HepG2 (cell line): ENCODE results near the gene EFHD2. TPM values are rescaled to one million over a fixed set of nuclear protein-coding genes. Genes with fewer than 3 reads are reported as not detected.

Experiments
- CREM ChIP-seq, 2 experiments: sonication (generic) in 1 of 2; formaldehyde crosslinking in 1 of 2; IDR thresholded peaks; 2 replicates each; pipeline versions ENCODE4 v1.4.0 to v1.6.1; 2016 to 2020; ENCODE audit warnings: antibody characterized with exemption in 1 of 2, mild to moderate bottlenecking in 1 of 2, missing genetic modification reagents in 1 of 2
- HNRNPH1 ChIP-seq: fragments of 200-400 bp; formaldehyde crosslinking; optimal IDR thresholded peaks from 2 replicates; pipeline ENCODE3; 2017; ENCODE audit warnings: mild to moderate bottlenecking, low read depth, low read length
- MIER3 ChIP-seq: IDR thresholded peaks from 2 replicates; pipeline ENCODE4 v1.6.1; 2016; ENCODE audit warnings: missing compliant biosample characterization, borderline replicate concordance
- NPAS2 ChIP-seq: sonication (generic); formaldehyde crosslinking; IDR thresholded peaks from 2 replicates; pipeline ENCODE4 v1.8.0; 2022; ENCODE audit warnings: mild to moderate bottlenecking, missing genetic modification reagents, borderline replicate concordance
- SOX5 ChIP-seq: IDR thresholded peaks from 2 replicates; pipeline ENCODE4 v1.6.1; 2016; ENCODE audit warnings: borderline replicate concordance
- ZNF333 ChIP-seq: sonication (generic); formaldehyde crosslinking; IDR thresholded peaks from 2 replicates; pipeline ENCODE4 v1.4.0; 2020; ENCODE audit warnings: mild to moderate bottlenecking, missing genetic modification reagents, borderline replicate concordance
- ZNF670 ChIP-seq: sonication (generic); formaldehyde crosslinking; IDR thresholded peaks from 2 replicates; pipeline ENCODE4 v1.8.0; 2022; ENCODE audit warnings: mild to moderate bottlenecking, missing genetic modification reagents, borderline replicate concordance
- polyA plus RNA-seq, 8 experiments: library from polyadenylated mRNA; depleted of rRNA in 3 of 8; stranded (reverse) in 7 of 8; unstranded in 1 of 8; fragments of >200 nt; fragmentation: Illumina TruSeq in 4 of 8; extraction: Trizol in 4 of 8; gene quantifications; 2 replicates each; pipeline versions ENCODE4 v1.2.1 to v1.2.3, GENCODE V29; 2011 to 2016; ENCODE audit warnings: low read depth in 4 of 8, missing spikeins in 1 of 8, mixed read lengths in 1 of 8; ENCODE audit not compliant: insufficient read depth in 1 of 8
- total RNA-seq, 5 experiments: library from RNA; depleted of rRNA; stranded (reverse); fragments of >200 nt; fragmentation: Illumina TruSeq; extraction: Trizol; gene quantifications; 2 replicates each; pipeline ENCODE4 v1.2.3, GENCODE V29; 2016; ENCODE audit warnings: low read depth in 1 of 5
- TF ChIP-seq, protein P1 (sequence below): sonication (generic); formaldehyde crosslinking; IDR thresholded peaks from 2 replicates; pipeline ENCODE4 v1.9.0; 2021; ENCODE audit warnings: missing genetic modification reagents, borderline replicate concordance
- TF ChIP-seq, protein P2 (sequence below): IDR thresholded peaks from 2 replicates; pipeline ENCODE4 v1.6.1; 2016; ENCODE audit warnings: low read depth, missing genetic modification reagents, missing compliant biosample characterization

Gene EFHD2
- total and polyA plus RNA-seq, 2 of the 13 experiments (the other 11 are each of a cell fraction or from before 2014, with no cell fraction given), result 9.4 to 12.7 TPM

DNA sequence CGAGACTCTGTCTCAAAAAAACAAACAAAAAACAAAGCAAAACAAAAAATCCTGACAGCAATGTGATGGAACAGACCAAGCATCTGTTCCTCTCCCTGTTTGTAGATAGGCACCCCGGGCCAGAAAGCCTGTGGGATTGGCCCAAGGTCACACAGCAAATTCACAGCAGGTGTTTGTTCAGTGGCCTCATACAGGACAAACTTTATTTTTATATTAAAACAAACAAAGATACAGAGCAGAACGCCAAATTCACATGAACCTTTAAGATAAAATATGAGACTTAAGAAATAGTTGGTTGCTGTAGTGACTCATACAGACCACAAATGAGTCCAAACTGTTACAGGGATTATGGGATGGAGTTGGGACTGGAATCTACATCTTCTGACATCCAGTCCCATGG lies 44.6 kb downstream of the EFHD2 start (continued):
- TF ChIP-seq, protein P1, sequence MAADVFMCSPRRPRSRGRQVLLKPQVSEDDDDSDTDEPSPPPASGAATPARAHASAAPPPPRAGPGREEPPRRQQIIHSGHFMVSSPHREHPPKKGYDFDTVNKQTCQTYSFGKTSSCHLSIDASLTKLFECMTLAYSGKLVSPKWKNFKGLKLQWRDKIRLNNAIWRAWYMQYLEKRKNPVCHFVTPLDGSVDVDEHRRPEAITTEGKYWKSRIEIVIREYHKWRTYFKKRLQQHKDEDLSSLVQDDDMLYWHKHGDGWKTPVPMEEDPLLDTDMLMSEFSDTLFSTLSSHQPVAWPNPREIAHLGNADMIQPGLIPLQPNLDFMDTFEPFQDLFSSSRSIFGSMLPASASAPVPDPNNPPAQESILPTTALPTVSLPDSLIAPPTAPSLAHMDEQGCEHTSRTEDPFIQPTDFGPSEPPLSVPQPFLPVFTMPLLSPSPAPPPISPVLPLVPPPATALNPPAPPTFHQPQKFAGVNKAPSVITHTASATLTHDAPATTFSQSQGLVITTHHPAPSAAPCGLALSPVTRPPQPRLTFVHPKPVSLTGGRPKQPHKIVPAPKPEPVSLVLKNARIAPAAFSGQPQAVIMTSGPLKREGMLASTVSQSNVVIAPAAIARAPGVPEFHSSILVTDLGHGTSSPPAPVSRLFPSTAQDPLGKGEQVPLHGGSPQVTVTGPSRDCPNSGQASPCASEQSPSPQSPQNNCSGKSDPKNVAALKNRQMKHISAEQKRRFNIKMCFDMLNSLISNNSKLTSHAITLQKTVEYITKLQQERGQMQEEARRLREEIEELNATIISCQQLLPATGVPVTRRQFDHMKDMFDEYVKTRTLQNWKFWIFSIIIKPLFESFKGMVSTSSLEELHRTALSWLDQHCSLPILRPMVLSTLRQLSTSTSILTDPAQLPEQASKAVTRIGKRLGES (CRISPR knock-in tag), result no peak
- no peak for TF ChIP-seq NPAS2 (CRISPR knock-in tag)
- no peak for TF ChIP-seq ZNF670 (CRISPR knock-in tag)
- no peak for TF ChIP-seq HNRNPH1
- TF ChIP-seq CREM (IDR thresholded peaks at IDR 0.05), result no peak
- no peak for TF ChIP-seq CREM (CRISPR knock-in tag; IDR thresholded peaks at IDR 0.05)
- TF ChIP-seq SOX5 (CRISPR knock-in tag), result no peak
- no peak for TF ChIP-seq MIER3
- TF ChIP-seq, protein P2, sequence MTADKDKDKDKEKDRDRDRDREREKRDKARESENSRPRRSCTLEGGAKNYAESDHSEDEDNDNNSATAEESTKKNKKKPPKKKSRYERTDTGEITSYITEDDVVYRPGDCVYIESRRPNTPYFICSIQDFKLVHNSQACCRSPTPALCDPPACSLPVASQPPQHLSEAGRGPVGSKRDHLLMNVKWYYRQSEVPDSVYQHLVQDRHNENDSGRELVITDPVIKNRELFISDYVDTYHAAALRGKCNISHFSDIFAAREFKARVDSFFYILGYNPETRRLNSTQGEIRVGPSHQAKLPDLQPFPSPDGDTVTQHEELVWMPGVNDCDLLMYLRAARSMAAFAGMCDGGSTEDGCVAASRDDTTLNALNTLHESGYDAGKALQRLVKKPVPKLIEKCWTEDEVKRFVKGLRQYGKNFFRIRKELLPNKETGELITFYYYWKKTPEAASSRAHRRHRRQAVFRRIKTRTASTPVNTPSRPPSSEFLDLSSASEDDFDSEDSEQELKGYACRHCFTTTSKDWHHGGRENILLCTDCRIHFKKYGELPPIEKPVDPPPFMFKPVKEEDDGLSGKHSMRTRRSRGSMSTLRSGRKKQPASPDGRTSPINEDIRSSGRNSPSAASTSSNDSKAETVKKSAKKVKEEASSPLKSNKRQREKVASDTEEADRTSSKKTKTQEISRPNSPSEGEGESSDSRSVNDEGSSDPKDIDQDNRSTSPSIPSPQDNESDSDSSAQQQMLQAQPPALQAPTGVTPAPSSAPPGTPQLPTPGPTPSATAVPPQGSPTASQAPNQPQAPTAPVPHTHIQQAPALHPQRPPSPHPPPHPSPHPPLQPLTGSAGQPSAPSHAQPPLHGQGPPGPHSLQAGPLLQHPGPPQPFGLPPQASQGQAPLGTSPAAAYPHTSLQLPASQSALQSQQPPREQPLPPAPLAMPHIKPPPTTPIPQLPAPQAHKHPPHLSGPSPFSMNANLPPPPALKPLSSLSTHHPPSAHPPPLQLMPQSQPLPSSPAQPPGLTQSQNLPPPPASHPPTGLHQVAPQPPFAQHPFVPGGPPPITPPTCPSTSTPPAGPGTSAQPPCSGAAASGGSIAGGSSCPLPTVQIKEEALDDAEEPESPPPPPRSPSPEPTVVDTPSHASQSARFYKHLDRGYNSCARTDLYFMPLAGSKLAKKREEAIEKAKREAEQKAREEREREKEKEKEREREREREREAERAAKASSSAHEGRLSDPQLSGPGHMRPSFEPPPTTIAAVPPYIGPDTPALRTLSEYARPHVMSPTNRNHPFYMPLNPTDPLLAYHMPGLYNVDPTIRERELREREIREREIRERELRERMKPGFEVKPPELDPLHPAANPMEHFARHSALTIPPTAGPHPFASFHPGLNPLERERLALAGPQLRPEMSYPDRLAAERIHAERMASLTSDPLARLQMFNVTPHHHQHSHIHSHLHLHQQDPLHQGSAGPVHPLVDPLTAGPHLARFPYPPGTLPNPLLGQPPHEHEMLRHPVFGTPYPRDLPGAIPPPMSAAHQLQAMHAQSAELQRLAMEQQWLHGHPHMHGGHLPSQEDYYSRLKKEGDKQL (CRISPR knock-in tag), result no peak
- no peak for TF ChIP-seq ZNF333 (CRISPR knock-in tag)
